Measurements from ENCODE around the gene WWC2. TPM values are rescaled to one million over a fixed set of nuclear protein-coding genes. Genes with fewer than 3 reads are reported as not detected.

WWC2 gene
- total RNA-seq, 1 donor from 2014 or later = 24.6 TPM

- peaks cover 6% of the 10 kb centered on the region for H3K4me1 Mint-ChIP-seq (ENCODE audit: unreplicated experiment)
- no peaks in the 10 kb centered on the region for H3K9me3 Mint-ChIP-seq
- TF ChIP-seq CTCF (conservative IDR thresholded peaks at IDR 0.05) = no peak
- H3K4me3 Mint-ChIP-seq = no peak overlapping the region
- peaks cover 6% of the 10 kb centered on the region for H3K36me3 Mint-ChIP-seq
- no peak for DNase-seq (ENCODE audit: extremely low spot score, unreplicated experiment)
- H3K27me3 Mint-ChIP-seq = no peaks in the 10 kb centered on the region
- H3K27ac Mint-ChIP-seq = no peak overlapping the region
Observed at GRCh38 chr4:183256343-183256742, 157.3 kb downstream of the WWC2 start.

GRCh38 chr4:183256756-183257385 is 157.8 kb downstream of the WWC2 start:
- Mint-ChIP-seq H3K27ac (no peak overlapping the region), H3K4me3 (no peak overlapping the region), H3K27me3 (no peaks in the 10 kb centered on the region), H3K9me3 (no peaks in the 10 kb centered on the region), H3K4me1 (ENCODE audit: unreplicated experiment) (peaks cover 9% of the 10 kb centered on the region), H3K36me3 (peaks cover 4% of the 10 kb centered on the region)
- TF ChIP-seq CTCF (conservative IDR thresholded peaks at IDR 0.05) = peak; percentile 88
- DNase-seq (ENCODE audit: extremely low spot score, unreplicated experiment) = no peak

GRCh38 chr4:183257808-183258207 is 158.8 kb downstream of the WWC2 start:
- no peak overlapping the region for H3K4me3 Mint-ChIP-seq
- H3K27me3 Mint-ChIP-seq = no peaks in the 10 kb centered on the region
- H3K4me1 Mint-ChIP-seq (ENCODE audit: unreplicated experiment) = peaks cover 18% of the 10 kb centered on the region
- DNase-seq (ENCODE audit: extremely low spot score, unreplicated experiment) = no peak
- TF ChIP-seq CTCF (conservative IDR thresholded peaks at IDR 0.05) = no peak
- no peaks in the 10 kb centered on the region for H3K9me3 Mint-ChIP-seq
- peaks cover 4% of the 10 kb centered on the region for H3K36me3 Mint-ChIP-seq
- H3K27ac Mint-ChIP-seq = no peak overlapping the region

GRCh38 chr4:183260491-183261151 is 161.6 kb downstream of the WWC2 start:
- Mint-ChIP-seq H3K27ac (no peak overlapping the region), H3K27me3 (no peaks in the 10 kb centered on the region), H3K4me3 (no peak overlapping the region), H3K36me3 (peaks cover 5% of the 10 kb centered on the region), H3K4me1 (ENCODE audit: unreplicated experiment) (peaks cover 30% of the 10 kb centered on the region), H3K9me3 (no peaks in the 10 kb centered on the region)
- TF ChIP-seq CTCF (conservative IDR thresholded peaks at IDR 0.05) = no peak
- no peak for DNase-seq (ENCODE audit: extremely low spot score, unreplicated experiment)

GRCh38 chr4:183261953-183262775 is 163.1 kb downstream of the WWC2 start:
- H3K4me1 Mint-ChIP-seq (ENCODE audit: unreplicated experiment) = peaks cover 25% of the 10 kb centered on the region
- H3K27ac Mint-ChIP-seq = peak overlapping the region; percentile 82
- no peaks in the 10 kb centered on the region for H3K27me3 Mint-ChIP-seq
- H3K4me3 Mint-ChIP-seq = no peak overlapping the region
- peak; percentile 80 for TF ChIP-seq CTCF (conservative IDR thresholded peaks at IDR 0.05)
- peaks cover 13% of the 10 kb centered on the region for H3K36me3 Mint-ChIP-seq
- DNase-seq (ENCODE audit: extremely low spot score, unreplicated experiment) = peak; percentile 80
- H3K9me3 Mint-ChIP-seq = no peaks in the 10 kb centered on the region

Data from type B pancreatic cell (in vitro differentiated cells).